Measurements from ENCODE around the gene ERCC6L2. TPM values are rescaled to one million over a fixed set of nuclear protein-coding genes. Genes with fewer than 3 reads are reported as not detected.

Gene ERCC6L2
- total RNA-seq, 4 donors from 2014 or later = 25.8 to 51.4 (median 36.4) TPM

DNA sequence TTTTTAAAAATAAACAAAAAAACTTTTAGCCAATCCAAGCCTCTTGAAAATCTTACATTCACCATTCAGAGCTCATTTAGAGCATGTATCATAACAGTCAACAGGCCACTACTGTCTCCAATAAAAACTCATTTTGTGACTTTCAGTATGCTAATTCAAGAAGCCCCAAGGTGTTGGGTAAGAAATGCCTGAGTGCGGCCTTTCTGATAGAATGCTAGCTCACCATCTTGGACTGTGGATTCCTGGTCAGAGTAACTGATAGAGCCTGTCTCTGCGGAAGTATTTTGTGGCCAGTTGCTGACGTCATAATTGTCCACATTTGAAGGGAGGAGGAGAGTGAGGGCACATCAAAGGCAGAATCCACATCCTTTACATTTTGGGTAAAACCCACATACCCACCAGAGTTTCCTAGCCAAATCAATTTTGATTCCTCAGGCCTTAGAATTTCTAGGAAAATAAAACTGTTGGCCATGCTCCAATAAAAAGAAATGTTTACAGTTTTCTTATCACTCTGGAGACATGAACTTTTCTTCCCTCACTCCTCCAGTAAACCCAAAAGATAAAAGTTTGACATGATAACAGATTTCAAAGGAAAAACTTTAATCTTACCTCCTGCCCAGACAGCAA is 41.1 kb upstream of the ERCC6L2 start:
- no peak overlapping the region for H3K4me3 ChIP-seq (ENCODE audit: low read depth, poor library complexity, severe bottlenecking)
- DNase-seq (ENCODE audit: low spot score in 2 of 2) = no peak
- intact Hi-C loops (cut with DNase I; ENCODE audit: low total_unique reads) = no loop called here
- TF ChIP-seq, protein P1, sequence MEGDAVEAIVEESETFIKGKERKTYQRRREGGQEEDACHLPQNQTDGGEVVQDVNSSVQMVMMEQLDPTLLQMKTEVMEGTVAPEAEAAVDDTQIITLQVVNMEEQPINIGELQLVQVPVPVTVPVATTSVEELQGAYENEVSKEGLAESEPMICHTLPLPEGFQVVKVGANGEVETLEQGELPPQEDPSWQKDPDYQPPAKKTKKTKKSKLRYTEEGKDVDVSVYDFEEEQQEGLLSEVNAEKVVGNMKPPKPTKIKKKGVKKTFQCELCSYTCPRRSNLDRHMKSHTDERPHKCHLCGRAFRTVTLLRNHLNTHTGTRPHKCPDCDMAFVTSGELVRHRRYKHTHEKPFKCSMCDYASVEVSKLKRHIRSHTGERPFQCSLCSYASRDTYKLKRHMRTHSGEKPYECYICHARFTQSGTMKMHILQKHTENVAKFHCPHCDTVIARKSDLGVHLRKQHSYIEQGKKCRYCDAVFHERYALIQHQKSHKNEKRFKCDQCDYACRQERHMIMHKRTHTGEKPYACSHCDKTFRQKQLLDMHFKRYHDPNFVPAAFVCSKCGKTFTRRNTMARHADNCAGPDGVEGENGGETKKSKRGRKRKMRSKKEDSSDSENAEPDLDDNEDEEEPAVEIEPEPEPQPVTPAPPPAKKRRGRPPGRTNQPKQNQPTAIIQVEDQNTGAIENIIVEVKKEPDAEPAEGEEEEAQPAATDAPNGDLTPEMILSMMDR (IDR thresholded peaks at IDR 0.05) = no peak
- no peak for TF ChIP-seq POLR2A (IDR thresholded peaks at IDR 0.05)
- WGBS, 2 donors = 78 to 86% methylated on average over 3 of the region's 3 CpGs

DNA sequence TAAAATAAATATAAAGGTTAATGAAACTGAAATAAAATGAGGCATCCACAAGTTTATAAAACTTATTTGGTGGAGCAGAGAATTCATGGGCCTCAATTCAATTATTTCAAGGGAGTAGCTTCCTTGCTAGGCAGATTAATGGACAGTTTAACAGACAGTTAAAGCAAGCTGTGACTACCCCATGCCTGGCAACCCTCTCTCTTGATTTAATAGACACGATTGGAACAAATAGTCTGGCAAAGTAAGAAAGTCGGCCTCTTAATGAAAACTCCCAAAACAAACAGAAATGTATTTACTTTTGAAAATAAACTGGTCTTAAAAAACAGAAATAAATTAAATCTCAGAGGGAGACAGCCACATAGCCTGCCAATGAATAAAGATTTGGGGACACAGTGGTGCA is 40.1 kb upstream of the ERCC6L2 start:
- 45 to 47% methylated on average over 2 of the region's 2 CpGs for WGBS, 2 donors

DNA sequence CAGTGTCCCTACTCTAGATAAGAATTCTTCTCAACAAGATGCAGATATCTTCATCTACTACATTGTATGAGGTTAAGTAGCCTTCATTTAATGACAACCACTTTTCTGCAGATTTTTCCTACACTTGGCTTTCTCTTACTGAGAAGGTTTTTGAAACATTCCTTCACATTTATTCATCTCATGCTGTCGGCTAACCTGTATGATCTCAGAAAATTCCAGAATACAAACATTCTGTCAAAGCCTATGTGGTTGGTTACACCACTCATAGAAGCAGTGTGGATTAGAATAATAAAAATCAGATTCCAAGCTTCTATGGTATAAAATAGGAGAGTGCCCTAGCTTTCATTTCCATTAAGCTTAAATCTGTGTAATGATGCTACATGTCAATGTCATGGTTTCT is 39.4 kb upstream of the ERCC6L2 start:
- no peak for TF ChIP-seq POLR2A (IDR thresholded peaks at IDR 0.05)
- TF ChIP-seq, protein P1 (IDR thresholded peaks at IDR 0.05) = no peak
- no peak overlapping the region for H3K4me3 ChIP-seq (ENCODE audit: low read depth, poor library complexity, severe bottlenecking)
- no peak for DNase-seq (ENCODE audit: low spot score in 2 of 2)
- intact Hi-C loops (cut with DNase I; ENCODE audit: low total_unique reads) = no loop called here
- 88 to 95% methylated on average over 1 of the region's 1 CpG for WGBS, 2 donors

More for the DNA sequence above, 40.1 kb upstream of the ERCC6L2 start:
- intact Hi-C loops (cut with DNase I; ENCODE audit: low total_unique reads) = no loop called here
- no peak overlapping the region for H3K4me3 ChIP-seq (ENCODE audit: low read depth, poor library complexity, severe bottlenecking)
- no peak for TF ChIP-seq POLR2A (IDR thresholded peaks at IDR 0.05)
- TF ChIP-seq, protein P1 (IDR thresholded peaks at IDR 0.05) = no peak
- DNase-seq (ENCODE audit: low spot score in 2 of 2) = no peak

DNA sequence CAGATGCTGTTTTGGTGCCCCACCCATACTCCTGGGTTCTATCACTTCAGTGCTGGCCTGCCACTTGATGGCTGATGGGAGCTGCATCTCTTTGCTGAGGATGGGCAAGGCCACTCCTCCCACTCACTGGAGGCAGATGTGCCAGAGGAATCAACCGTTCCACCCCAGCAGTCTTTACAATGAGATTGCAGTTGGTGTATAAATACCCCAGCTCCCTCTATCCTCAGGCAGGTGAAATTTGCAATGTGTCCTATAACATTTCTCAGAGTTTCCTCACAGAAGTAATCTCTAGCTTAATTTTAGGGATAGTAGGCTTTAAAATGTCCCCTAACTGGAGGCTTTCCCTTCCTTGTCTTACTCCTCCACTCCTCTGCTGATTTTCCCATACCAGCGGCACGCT is 36.5 kb upstream of the ERCC6L2 start:
- no peak for TF ChIP-seq POLR2A (IDR thresholded peaks at IDR 0.05)
- TF ChIP-seq, protein P1 (IDR thresholded peaks at IDR 0.05) = no peak
- no peak overlapping the region for H3K4me3 ChIP-seq (ENCODE audit: low read depth, poor library complexity, severe bottlenecking)
- no peak for DNase-seq (ENCODE audit: low spot score in 2 of 2)
- 93 to 94% methylated on average over 3 of the region's 3 CpGs for WGBS, 2 donors
- intact Hi-C loops (cut with DNase I; ENCODE audit: low total_unique reads) = no loop called here

DNA sequence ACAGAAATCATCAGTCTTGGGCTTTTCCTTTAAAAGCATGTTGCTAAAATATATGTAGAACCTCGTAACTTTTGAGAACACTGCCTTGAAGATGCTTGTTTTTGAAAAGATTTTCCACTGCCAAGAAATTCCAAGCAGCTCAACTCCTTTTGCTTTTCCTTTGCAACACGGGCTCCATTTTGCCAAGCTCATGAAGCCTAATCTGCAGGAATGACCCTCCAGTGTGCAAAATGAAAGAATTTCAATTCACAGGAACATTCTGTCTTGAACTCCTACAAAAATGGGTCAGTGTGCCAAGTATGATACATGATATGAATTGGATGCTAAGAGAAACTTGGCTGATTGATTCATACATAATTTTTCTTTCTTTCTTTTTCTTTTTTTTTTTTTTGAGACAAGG is 35.4 kb upstream of the ERCC6L2 start:
- intact Hi-C loops (cut with DNase I; ENCODE audit: low total_unique reads) = no loop called here
- 72 to 77% methylated on average over 2 of the region's 2 CpGs for WGBS, 2 donors
- TF ChIP-seq, protein P1 (IDR thresholded peaks at IDR 0.05) = no peak
- no peak for TF ChIP-seq POLR2A (IDR thresholded peaks at IDR 0.05)
- no peak overlapping the region for H3K4me3 ChIP-seq (ENCODE audit: low read depth, poor library complexity, severe bottlenecking)
- DNase-seq (ENCODE audit: low spot score in 2 of 2) = no peak

DNA sequence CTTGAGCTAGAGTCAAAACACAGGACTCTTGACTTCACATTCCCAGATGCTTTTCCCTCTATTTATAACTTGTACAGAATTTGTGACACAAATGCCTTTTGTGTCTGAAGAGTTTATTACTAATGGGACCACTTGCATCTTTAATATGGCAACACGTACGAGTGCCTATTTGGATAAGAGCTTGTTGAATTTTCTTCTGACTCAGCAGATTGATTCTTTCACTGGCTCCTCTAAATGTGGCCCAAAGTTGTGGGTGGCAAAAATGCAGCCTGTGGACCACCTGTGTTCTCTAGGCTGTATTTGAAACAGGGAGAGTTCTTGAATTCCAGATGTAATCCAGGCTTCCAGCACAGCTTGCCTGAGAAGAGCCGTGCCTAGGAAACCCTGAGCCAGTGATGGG is 34.1 kb upstream of the ERCC6L2 start:
- TF ChIP-seq POLR2A (IDR thresholded peaks at IDR 0.05) = no peak
- TF ChIP-seq, protein P1 (IDR thresholded peaks at IDR 0.05) = no peak
- intact Hi-C loops (cut with DNase I; ENCODE audit: low total_unique reads) = no loop called here
- no peak for DNase-seq (ENCODE audit: low spot score in 2 of 2)
- H3K4me3 ChIP-seq (ENCODE audit: low read depth, poor library complexity, severe bottlenecking) = no peak overlapping the region
- WGBS, 2 donors = 85 to 95% methylated on average over 3 of the region's 3 CpGs
